WERI-Rb-1 (cell line): Measurements from ENCODE around the gene POLA1.

ENCODE experiments used
- DNase-seq: peaks from one replicate; pipeline ENCODE4 v3.0.0-alpha.2; 2020
- H3K27ac ChIP-seq: fragments of 250-450 bp; sonication (Bioruptor Pico); 2 replicates; pipeline ENCODE4 v1.5.1; 2020; ENCODE audit warnings: mild to moderate bottlenecking, moderate library complexity
- H3K27me3 ChIP-seq: fragments of 250-450 bp; sonication (Bioruptor Pico); 2 replicates; pipeline ENCODE4 v1.5.1; 2021; ENCODE audit warnings: mild to moderate bottlenecking, low read depth, moderate library complexity; ENCODE audit not compliant: insufficient read depth, severe bottlenecking
- H3K36me3 ChIP-seq: fragments of 250-450 bp; sonication (Bioruptor Pico); 2 replicates; pipeline ENCODE4 v1.5.1; 2020; ENCODE audit warnings: mild to moderate bottlenecking, moderate library complexity
- H3K4me3 ChIP-seq: 2 replicates; pipeline ENCODE4 v1.5.1; 2011; ENCODE audit warnings: low read depth, mild to moderate bottlenecking, control low read depth, low read length
- H3K9me3 ChIP-seq: fragments of 250-450 bp; sonication (Bioruptor Pico); 2 replicates; pipeline ENCODE4 v1.5.1; 2021; ENCODE audit warnings: mild to moderate bottlenecking, moderate library complexity; ENCODE audit not compliant: severe bottlenecking
- CTCF ChIP-seq: IDR thresholded peaks from 2 replicates; pipeline ENCODE4 v1.5.1; 2011; ENCODE audit warnings: low read depth, mild to moderate bottlenecking, control low read depth, inconsistent platforms, low read length

The POLA1 gene

GRCh38 chrX:24945009-24945408 is 251.3 kb downstream of the POLA1 start:
- Histone ChIP-seq H3K4me3 (no peak overlapping the region), H3K27ac (no peak overlapping the region), H3K27me3 (peaks cover 3% of the 10 kb centered on the region), H3K36me3 (no peaks in the 10 kb centered on the region; the same call in 1 of the 2 replicates), H3K9me3 (no peaks in the 10 kb centered on the region)
- TF ChIP-seq CTCF = no peak
- DNase-seq = no peak

DNA sequence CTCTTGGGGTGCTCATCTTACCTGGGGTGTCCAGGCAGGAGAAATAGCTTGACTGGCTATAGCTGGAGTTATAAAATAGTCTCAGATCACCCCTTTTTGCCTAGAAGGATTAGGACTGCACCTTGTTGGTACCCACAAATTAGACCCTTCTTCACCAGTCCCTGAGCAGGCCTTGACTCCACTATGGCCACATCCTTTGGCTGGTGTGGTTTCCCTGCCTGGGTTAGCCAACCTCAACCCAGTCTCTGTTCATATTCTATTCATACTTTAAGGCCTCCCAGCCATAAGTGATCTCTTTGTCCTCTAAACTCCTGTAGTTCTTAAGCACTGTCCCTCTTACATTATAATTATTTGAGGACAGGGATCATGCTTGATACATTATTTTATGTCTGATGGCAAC is 252.7 kb downstream of the POLA1 start:
- no peaks in the 10 kb centered on the region for H3K9me3 ChIP-seq
- H3K4me3 ChIP-seq = no peak overlapping the region
- no peak for TF ChIP-seq CTCF
- H3K27ac ChIP-seq = no peak overlapping the region
- peaks cover 3% of the 10 kb centered on the region for H3K27me3 ChIP-seq
- no peak for DNase-seq
- H3K36me3 ChIP-seq = no peaks in the 10 kb centered on the region; the same call in 1 of the 2 replicates

DNA sequence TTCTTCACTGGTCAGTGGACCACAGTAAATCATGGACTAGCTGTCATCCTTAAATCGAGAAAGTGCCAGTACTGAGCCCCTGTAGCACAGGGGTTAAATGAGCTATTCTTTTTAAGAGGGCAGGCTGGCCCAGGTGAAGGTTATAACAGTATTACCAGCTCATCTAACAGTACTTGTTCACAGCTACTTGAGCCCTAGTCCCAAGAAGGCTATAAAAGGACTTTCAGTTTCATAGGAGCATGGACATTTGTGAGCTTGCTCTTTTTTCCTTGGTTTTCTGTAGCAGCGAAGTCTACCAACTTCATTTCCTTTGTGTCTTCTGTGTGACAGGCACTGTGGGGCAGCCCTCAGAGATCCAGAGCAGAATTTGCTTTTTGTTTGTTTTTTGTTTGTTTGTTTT is 261.0 kb downstream of the POLA1 start:
- no peak for DNase-seq
- no peaks in the 10 kb centered on the region; the same call in 1 of the 2 replicates for H3K36me3 ChIP-seq
- H3K27ac ChIP-seq = no peak overlapping the region
- no peaks in the 10 kb centered on the region for H3K27me3 ChIP-seq
- H3K4me3 ChIP-seq = no peak overlapping the region
- no peak for TF ChIP-seq CTCF
- no peaks in the 10 kb centered on the region for H3K9me3 ChIP-seq

- TF ChIP-seq CTCF = no peak
- no peak for DNase-seq
These were observed 261.7 kb downstream of the POLA1 start for GRCh38 chrX:24955372-24955930.

DNA sequence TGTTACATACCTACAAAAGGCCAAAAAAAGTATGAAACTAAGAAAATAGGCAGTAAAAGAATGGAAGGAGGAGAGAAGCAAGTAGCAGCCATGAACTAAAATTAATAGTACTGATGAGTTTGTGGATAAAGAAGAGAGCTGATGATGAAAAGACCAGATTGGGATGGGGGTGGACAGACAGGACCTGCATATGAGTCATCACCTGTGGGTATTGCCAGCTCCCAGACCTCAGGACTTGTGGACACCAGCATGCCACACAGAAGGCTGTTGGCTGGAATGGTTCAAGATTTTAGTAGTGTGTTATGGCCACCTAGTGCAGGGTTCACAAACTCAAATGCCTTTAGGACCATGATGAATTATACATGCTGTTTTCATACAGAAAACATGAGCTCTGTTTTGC is 263.1 kb downstream of the POLA1 start:
- H3K27ac ChIP-seq = no peak overlapping the region
- no peaks in the 10 kb centered on the region; the same call in 1 of the 2 replicates for H3K36me3 ChIP-seq
- no peak overlapping the region for H3K4me3 ChIP-seq
- H3K27me3 ChIP-seq = no peaks in the 10 kb centered on the region
- no peak for TF ChIP-seq CTCF
- no peaks in the 10 kb centered on the region for H3K9me3 ChIP-seq
- DNase-seq = no peak

More at GRCh38 chrX:24955372-24955930, 261.7 kb downstream of the POLA1 start:
- Histone ChIP-seq H3K27me3 (no peaks in the 10 kb centered on the region), H3K27ac (no peak overlapping the region), H3K36me3 (no peaks in the 10 kb centered on the region; the same call in 1 of the 2 replicates), H3K4me3 (no peak overlapping the region), H3K9me3 (no peaks in the 10 kb centered on the region)

- H3K27ac ChIP-seq = no peak overlapping the region
- H3K4me3 ChIP-seq = no peak overlapping the region
- H3K9me3 ChIP-seq = no peaks in the 10 kb centered on the region
- H3K27me3 ChIP-seq = no peaks in the 10 kb centered on the region
- TF ChIP-seq CTCF = no peak
- DNase-seq = no peak
- no peaks in the 10 kb centered on the region; the same call in 1 of the 2 replicates for H3K36me3 ChIP-seq
These were observed 268.1 kb downstream of the POLA1 start for GRCh38 chrX:24961809-24962208.
